GM20000 (cell line): Measurements from ENCODE around the gene ZDHHC3.

Source experiments
- DNase-seq: peaks from one replicate; pipeline ENCODE4 v3.0.0; 2012; ENCODE audit warnings: low spot score
- TF ChIP-seq, protein P1 (sequence below): IDR thresholded peaks from 2 replicates; pipeline ENCODE4 v1.5.1; 2012; ENCODE audit warnings: mild to moderate bottlenecking, control low read depth; ENCODE audit errors: extremely low read depth, missing control alignments

The ZDHHC3 gene

DNA sequence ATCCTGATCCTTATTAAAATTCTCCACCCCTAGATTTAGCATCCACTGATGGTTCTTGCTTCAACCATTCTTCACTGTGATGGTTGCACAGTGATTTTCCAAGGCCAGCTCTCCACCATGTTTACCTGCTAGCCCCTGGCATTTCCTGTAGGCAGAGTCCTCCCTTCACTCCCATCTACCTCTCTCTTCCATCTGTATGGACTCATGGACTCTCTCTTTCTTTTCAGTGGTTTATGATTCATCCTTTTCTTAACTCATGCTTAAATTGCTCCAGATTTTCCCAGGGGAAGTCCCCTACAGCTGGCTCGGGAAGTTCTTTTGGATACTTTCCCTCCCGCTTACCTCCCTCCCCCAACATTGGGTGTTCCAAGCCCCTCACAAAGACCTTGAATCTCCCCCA is 82.9 kb downstream of the ZDHHC3 start:
- TF ChIP-seq, protein P1, sequence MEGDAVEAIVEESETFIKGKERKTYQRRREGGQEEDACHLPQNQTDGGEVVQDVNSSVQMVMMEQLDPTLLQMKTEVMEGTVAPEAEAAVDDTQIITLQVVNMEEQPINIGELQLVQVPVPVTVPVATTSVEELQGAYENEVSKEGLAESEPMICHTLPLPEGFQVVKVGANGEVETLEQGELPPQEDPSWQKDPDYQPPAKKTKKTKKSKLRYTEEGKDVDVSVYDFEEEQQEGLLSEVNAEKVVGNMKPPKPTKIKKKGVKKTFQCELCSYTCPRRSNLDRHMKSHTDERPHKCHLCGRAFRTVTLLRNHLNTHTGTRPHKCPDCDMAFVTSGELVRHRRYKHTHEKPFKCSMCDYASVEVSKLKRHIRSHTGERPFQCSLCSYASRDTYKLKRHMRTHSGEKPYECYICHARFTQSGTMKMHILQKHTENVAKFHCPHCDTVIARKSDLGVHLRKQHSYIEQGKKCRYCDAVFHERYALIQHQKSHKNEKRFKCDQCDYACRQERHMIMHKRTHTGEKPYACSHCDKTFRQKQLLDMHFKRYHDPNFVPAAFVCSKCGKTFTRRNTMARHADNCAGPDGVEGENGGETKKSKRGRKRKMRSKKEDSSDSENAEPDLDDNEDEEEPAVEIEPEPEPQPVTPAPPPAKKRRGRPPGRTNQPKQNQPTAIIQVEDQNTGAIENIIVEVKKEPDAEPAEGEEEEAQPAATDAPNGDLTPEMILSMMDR: no peak
- no peak for DNase-seq

DNA sequence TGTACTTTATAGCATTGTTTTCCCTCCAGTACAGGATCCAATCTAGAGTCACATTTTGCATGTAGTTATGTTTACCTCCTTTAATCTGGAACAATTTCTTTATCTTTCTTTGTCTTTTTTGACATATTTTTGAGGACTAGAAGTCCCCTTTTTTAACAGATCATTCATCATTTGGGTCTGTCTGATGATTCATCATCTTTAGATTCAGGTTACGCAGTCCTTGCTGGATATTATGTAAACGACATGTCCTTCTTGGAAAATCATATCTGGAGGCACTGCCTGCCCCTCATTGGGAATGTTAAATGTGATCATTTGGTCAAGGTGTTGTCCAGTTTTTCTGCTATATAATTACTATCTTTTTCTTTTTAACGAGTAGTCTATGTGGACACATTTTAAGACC is 83.3 kb downstream of the ZDHHC3 start:
- no peak for DNase-seq
- TF ChIP-seq, protein P1: no peak

DNA sequence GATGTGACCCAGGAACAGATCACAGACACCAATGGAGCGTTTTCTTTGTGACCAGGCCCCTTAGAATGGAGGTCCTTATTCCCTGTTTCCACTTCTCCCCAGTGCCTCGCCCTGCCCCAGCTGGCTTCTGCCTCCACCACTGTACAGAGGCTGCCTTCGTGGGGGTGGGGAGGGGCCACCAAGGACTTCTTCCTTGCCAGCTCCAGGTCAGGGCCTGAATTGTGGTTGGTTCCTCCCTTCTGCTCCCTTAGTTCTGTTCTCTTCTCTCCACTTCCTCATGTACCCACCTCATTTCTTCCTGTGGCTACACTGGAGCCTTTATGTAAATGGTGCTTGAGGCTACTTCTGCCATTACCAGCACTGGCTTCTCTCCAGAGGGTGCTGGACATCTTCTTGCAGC is 85.1 kb downstream of the ZDHHC3 start:
- TF ChIP-seq, protein P1: no peak
- no peak for DNase-seq

DNA sequence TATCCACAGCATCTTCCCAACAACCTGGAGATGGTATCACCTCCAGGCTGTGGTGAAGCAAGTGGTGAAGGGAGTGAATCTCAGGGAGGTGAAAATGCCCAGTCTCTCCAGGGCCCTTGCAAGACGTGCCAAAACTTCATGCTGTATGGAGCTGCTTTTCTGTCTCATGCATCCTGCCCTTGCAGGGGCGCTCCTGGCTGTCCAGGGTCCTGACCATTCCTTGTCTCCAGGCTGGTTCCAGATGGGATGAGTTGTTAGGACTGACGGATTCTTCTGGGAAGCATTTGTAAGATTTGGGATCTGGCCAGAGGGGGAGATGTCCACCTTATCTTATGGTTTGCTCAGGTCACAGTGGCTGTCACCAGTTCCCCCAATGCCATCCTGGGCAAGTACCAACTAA is 85.7 kb downstream of the ZDHHC3 start:
- DNase-seq: no peak
- TF ChIP-seq, protein P1: no peak

DNA sequence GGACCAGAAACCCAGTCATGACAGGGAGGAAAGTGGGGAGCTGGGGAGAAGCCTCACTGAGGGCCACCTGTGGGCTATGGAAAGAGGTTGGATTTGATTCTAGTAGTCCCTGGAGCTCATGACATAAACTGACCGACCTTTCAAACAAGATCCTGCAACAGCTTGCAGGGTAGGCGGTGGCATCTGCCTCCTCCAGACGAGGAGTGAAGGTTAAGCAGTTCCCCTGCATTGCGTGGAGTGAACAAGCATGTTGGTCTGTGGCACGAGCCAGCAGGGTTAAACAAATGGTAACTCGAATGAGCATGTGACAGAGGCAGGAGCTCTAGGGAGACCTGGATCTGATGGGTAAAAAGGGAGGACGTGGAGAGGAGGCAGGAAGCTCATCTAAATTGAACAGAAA is 88.9 kb downstream of the ZDHHC3 start:
- TF ChIP-seq, protein P1: no peak
- DNase-seq: no peak

DNA sequence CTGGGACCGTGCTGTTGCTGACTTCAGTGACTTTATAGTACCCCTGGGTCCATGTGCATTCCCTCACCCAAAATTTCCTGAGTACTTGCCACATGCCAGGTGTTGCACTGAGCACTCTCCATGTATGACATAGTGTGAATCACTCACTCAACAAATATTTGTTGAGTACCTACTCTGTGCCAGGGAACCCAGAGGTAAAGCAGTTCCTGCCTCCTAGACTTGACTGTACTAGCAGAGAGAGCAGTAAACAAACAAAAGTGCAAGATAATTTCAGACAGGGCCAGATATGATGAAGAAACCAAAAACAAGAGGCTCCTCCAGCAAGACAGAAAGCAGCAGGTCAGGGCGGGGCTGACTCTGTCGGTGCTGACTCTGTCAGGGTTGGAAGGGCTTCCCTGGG is 89.4 kb downstream of the ZDHHC3 start:
- TF ChIP-seq, protein P1: no peak
- DNase-seq: no peak

DNA sequence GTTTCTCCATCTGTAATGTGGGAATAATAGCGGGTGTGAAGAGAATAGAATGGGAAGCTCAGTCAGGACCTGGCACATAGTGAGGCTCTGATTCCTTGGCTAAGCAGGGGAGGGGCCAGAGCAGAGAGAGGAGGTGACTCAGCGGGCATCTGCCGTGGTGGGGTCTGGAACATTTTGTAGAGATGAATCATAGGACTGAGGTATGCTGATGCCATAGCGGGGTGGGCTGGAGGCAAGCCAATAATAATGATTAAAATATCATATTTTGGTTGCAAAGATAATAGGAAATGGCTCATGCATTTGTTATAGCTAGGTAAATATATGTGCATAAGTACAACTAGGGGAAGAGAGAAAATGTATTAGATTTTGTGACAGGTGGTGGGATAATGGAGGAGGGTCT is 90.4 kb downstream of the ZDHHC3 start:
- no peak for DNase-seq
- TF ChIP-seq, protein P1: no peak
